ENCODE measurements around the gene RIPK1.
"Not testable (repeated sequence)": the region's sequence is repeated elsewhere in the genome, so short reads cannot be mapped to it uniquely, and the experiment has no call there.

The RIPK1 gene

GRCh38 chr6:3128356-3129108, 60.2 kb downstream of the RIPK1 start:
- no peak for TF ChIP-seq CTCF (IDR thresholded peaks at IDR 0.05; ENCODE audit: insufficient read depth, low read depth, low read length, missing control alignments)
- no peak for DNase-seq (ENCODE audit: low read depth)
- no peak overlapping the region for H3K4me3 ChIP-seq (ENCODE audit: low read depth, low read length)

- no peak overlapping the region for H3K4me3 ChIP-seq (ENCODE audit: low read depth, low read length)
- no peak for TF ChIP-seq CTCF (IDR thresholded peaks at IDR 0.05; ENCODE audit: insufficient read depth, low read depth, low read length, missing control alignments)
- DNase-seq (ENCODE audit: low read depth): no peak
These were observed 63.4 kb downstream of the RIPK1 start for GRCh38 chr6:3131695-3132094.

GRCh38 chr6:3133515-3133914, 65.2 kb downstream of the RIPK1 start:
- no peak overlapping the region for H3K4me3 ChIP-seq (ENCODE audit: low read depth, low read length)
- DNase-seq (ENCODE audit: low read depth): no peak
- TF ChIP-seq CTCF (IDR thresholded peaks at IDR 0.05; ENCODE audit: insufficient read depth, low read depth, low read length, missing control alignments): no peak

GRCh38 chr6:3135668-3136291, 67.5 kb downstream of the RIPK1 start:
- no peak for TF ChIP-seq CTCF (IDR thresholded peaks at IDR 0.05; ENCODE audit: insufficient read depth, low read depth, low read length, missing control alignments)

GRCh38 chr6:3136292-3137011, 68.2 kb downstream of the RIPK1 start:
- no peak overlapping the region for H3K4me3 ChIP-seq (ENCODE audit: low read depth, low read length)
- no peak for TF ChIP-seq CTCF (IDR thresholded peaks at IDR 0.05; ENCODE audit: insufficient read depth, low read depth, low read length, missing control alignments)
- DNase-seq (ENCODE audit: low read depth): no peak

More at GRCh38 chr6:3135668-3136291, 67.5 kb downstream of the RIPK1 start:
- no peak for DNase-seq (ENCODE audit: low read depth)
- H3K4me3 ChIP-seq (ENCODE audit: low read depth, low read length): no peak overlapping the region

- TF ChIP-seq CTCF (IDR thresholded peaks at IDR 0.05; ENCODE audit: insufficient read depth, low read depth, low read length, missing control alignments): no peak
- H3K4me3 ChIP-seq (ENCODE audit: low read depth, low read length): no peak overlapping the region
- no peak for DNase-seq (ENCODE audit: low read depth)
These were observed 68.9 kb downstream of the RIPK1 start for GRCh38 chr6:3137057-3137777.

- not testable (repeated sequence) for DNase-seq (ENCODE audit: low read depth); H3K4me3 ChIP-seq (ENCODE audit: low read depth, low read length)
These were observed 69.6 kb downstream of the RIPK1 start for GRCh38 chr6:3137873-3138272.

Measured in GM12865 (cell line).